ENCODE data around the gene RPS24.

GRCh38 chr10:78009662-78010061, 24.0 kb upstream of the RPS24 start:
- TF ChIP-seq CTCF (IDR thresholded peaks at IDR 0.05) (no peak), ZFX (IDR thresholded peaks at IDR 0.05; ENCODE audit: borderline replicate concordance) (no peak)

All from 22Rv1 (cell line).